Measurements from ENCODE around the gene SLC39A2.

SLC39A2 gene

GRCh38 chr14:21043387-21043973, 44.4 kb downstream of the SLC39A2 start:
- H3K27ac Mint-ChIP-seq = no peak overlapping the region
- no peaks in the 10 kb centered on the region for H3K36me3 Mint-ChIP-seq
- no peak overlapping the region for H3K4me3 Mint-ChIP-seq
- H3K9me3 Mint-ChIP-seq = no peaks in the 10 kb centered on the region
- peaks cover 38% of the 10 kb centered on the region for H3K27me3 Mint-ChIP-seq
- H3K4me1 Mint-ChIP-seq = no peaks in the 10 kb centered on the region
- no peak for ATAC-seq

- no peak overlapping the region for H3K27ac Mint-ChIP-seq
- no peak overlapping the region for H3K4me3 Mint-ChIP-seq
- peaks cover 38% of the 10 kb centered on the region for H3K27me3 Mint-ChIP-seq
- H3K36me3 Mint-ChIP-seq = no peaks in the 10 kb centered on the region
- no peak for ATAC-seq
- H3K4me1 Mint-ChIP-seq = no peaks in the 10 kb centered on the region
- H3K9me3 Mint-ChIP-seq = no peaks in the 10 kb centered on the region
Measured at GRCh38 chr14:21043974-21044618, 45.0 kb downstream of the SLC39A2 start.

GRCh38 chr14:21047378-21047781, 48.3 kb downstream of the SLC39A2 start:
- Mint-ChIP-seq H3K27ac (no peak overlapping the region), H3K4me3 (no peak overlapping the region), H3K4me1 (no peaks in the 10 kb centered on the region), H3K9me3 (no peaks in the 10 kb centered on the region), H3K27me3 (peaks cover 36% of the 10 kb centered on the region), H3K36me3 (no peaks in the 10 kb centered on the region)
- ATAC-seq = no peak

- ATAC-seq = no peak
- H3K4me3 Mint-ChIP-seq = no peak overlapping the region
- H3K27ac Mint-ChIP-seq = no peak overlapping the region
- H3K4me1 Mint-ChIP-seq = no peaks in the 10 kb centered on the region
- no peaks in the 10 kb centered on the region for H3K9me3 Mint-ChIP-seq
- H3K27me3 Mint-ChIP-seq = peaks cover 31% of the 10 kb centered on the region
- no peaks in the 10 kb centered on the region for H3K36me3 Mint-ChIP-seq
Measured at GRCh38 chr14:21048638-21049037, 49.5 kb downstream of the SLC39A2 start.

- no peak for ATAC-seq
- Mint-ChIP-seq H3K9me3 (no peaks in the 10 kb centered on the region), H3K36me3 (no peaks in the 10 kb centered on the region), H3K4me3 (no peak overlapping the region), H3K27me3 (peaks cover 31% of the 10 kb centered on the region), H3K27ac (no peak overlapping the region), H3K4me1 (no peaks in the 10 kb centered on the region)
Measured at GRCh38 chr14:21049271-21049673, 50.2 kb downstream of the SLC39A2 start.

GRCh38 chr14:21050597-21050996, 51.5 kb downstream of the SLC39A2 start:
- Mint-ChIP-seq H3K9me3 (no peaks in the 10 kb centered on the region), H3K36me3 (no peaks in the 10 kb centered on the region), H3K4me1 (no peaks in the 10 kb centered on the region), H3K4me3 (no peak overlapping the region), H3K27me3 (peaks cover 19% of the 10 kb centered on the region), H3K27ac (no peak overlapping the region)
- no peak for ATAC-seq

All from stimulated activated memory B cell treated with anti-CD40 and anti-IgM and Interleukin-4, amounts not matched to agents 10 μg/mL and 1 μg/mL and 100 μg/mL, for 72 hours (primary cell).